AG04449 (cell line): ENCODE results near the gene CARS2.
"Not testable (repeated sequence)": the region's sequence is repeated elsewhere in the genome, so short reads cannot be mapped to it uniquely, and the experiment has no call there.

ENCODE experiments used
- CTCF ChIA-PET: fragments of 350-600 bp; formaldehyde crosslinking; extraction: SDS; loops from one replicate; lab custom pipeline; 2021; ENCODE audit warnings: antibody characterized with exemption; lab: Yijun Ruan, JAX
- POLR2A ChIA-PET: fragments of 400-600, 350-600 bp; formaldehyde crosslinking; extraction: SDS; loops from one replicate; lab custom pipeline; 2020; ENCODE audit warnings: antibody characterized with exemption, inconsistent platforms; lab: Yijun Ruan, JAX
- DNase-seq: peaks from one replicate; pipeline ENCODE4 v3.0.0-alpha.2; 2010; ENCODE audit warnings: low read depth, low spot score
- H3K4me3 ChIP-seq: 2 replicates; pipeline ENCODE4 v1.5.1; 2011; ENCODE audit warnings: low read depth, mild to moderate bottlenecking, control low read depth, low read length
- TF ChIP-seq, protein P1 (sequence below): IDR thresholded peaks from one replicate; pipeline ENCODE4 v1.5.1; 2011; ENCODE audit warnings: mild to moderate bottlenecking, moderate library complexity, low read length, control low read depth, inconsistent platforms; ENCODE audit not compliant: insufficient read depth; ENCODE audit errors: missing control alignments

Gene CARS2

GRCh38 chr13:110637275-110637674 is 68.6 kb downstream of the CARS2 start:
- TF ChIP-seq, protein P1, sequence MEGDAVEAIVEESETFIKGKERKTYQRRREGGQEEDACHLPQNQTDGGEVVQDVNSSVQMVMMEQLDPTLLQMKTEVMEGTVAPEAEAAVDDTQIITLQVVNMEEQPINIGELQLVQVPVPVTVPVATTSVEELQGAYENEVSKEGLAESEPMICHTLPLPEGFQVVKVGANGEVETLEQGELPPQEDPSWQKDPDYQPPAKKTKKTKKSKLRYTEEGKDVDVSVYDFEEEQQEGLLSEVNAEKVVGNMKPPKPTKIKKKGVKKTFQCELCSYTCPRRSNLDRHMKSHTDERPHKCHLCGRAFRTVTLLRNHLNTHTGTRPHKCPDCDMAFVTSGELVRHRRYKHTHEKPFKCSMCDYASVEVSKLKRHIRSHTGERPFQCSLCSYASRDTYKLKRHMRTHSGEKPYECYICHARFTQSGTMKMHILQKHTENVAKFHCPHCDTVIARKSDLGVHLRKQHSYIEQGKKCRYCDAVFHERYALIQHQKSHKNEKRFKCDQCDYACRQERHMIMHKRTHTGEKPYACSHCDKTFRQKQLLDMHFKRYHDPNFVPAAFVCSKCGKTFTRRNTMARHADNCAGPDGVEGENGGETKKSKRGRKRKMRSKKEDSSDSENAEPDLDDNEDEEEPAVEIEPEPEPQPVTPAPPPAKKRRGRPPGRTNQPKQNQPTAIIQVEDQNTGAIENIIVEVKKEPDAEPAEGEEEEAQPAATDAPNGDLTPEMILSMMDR = no peak
- no peak overlapping the region for H3K4me3 ChIP-seq
- no peak for DNase-seq
- CTCF ChIA-PET = no interaction called here
- POLR2A ChIA-PET = no interaction called here

GRCh38 chr13:110636701-110637201 is 69.2 kb downstream of the CARS2 start:
- POLR2A ChIA-PET = no interaction called here
- CTCF ChIA-PET = no interaction called here
- no peak overlapping the region for H3K4me3 ChIP-seq
- DNase-seq = no peak
- TF ChIP-seq, protein P1 = no peak

- TF ChIP-seq, protein P1 = no peak
- ChIA-PET CTCF (interaction anchor here (1.5 kb wide), 1 partner anchor 9 kb away, joined by 4 read pairs; no protein-coding TSS in a partner anchor), POLR2A (no interaction called here)
- H3K4me3 ChIP-seq = no peak overlapping the region
- no peak for DNase-seq
Observed at GRCh38 chr13:110636053-110636475, 69.9 kb downstream of the CARS2 start.

GRCh38 chr13:110635405-110636002 is 70.4 kb downstream of the CARS2 start:
- CTCF ChIA-PET = interaction anchor here (1.5 kb wide), 1 partner anchor 9 kb away, joined by 4 read pairs; no protein-coding TSS in a partner anchor
- TF ChIP-seq, protein P1 = no peak
- DNase-seq = no peak
- POLR2A ChIA-PET = interaction anchor here (1.1 kb wide), 1 partner anchor 20 kb away, joined by 3 read pairs; the partner anchor contains the start of gene NAXD
- no peak overlapping the region for H3K4me3 ChIP-seq

- ChIA-PET POLR2A (interaction anchor here (1.1 kb wide), 1 partner anchor 19 kb away, joined by 3 read pairs; the partner anchor contains the start of gene NAXD), CTCF (interaction anchor here (1.5 kb wide), 1 partner anchor 10 kb away, joined by 4 read pairs; no protein-coding TSS in a partner anchor)
- no peak overlapping the region for H3K4me3 ChIP-seq
- TF ChIP-seq, protein P1 = no peak
- DNase-seq = no peak
Observed at GRCh38 chr13:110634558-110634957, 71.4 kb downstream of the CARS2 start.

- ChIA-PET CTCF (no interaction called here), POLR2A (no interaction called here)
- no peak overlapping the region for H3K4me3 ChIP-seq
- no peak for DNase-seq
- TF ChIP-seq, protein P1 = no peak
Observed at GRCh38 chr13:110633776-110634175, 72.1 kb downstream of the CARS2 start.

DNA sequence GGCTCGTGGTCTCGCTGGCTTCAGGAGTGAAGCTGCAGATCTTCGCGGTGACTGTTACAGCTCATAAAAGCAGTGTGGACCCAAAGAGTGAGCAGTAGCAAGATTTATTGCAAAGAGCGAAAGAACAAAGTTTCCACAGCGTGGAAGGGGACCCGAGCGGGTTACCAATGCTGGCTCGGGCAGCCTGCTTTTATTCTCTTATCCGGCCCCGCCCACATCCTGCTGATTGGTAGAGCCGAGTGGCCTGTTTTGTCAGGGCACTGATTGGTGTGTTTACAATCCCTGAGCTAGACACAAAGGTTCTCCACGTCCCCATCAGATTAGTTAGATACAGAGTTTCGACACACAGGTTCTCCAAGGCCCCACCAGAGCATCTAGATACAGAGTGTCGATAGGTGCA is 73.7 kb downstream of the CARS2 start:
- POLR2A ChIA-PET, CTCF ChIA-PET, H3K4me3 ChIP-seq, DNase-seq: not testable (repeated sequence)
